GM19240 (cell line): ENCODE results near the gene FGFR3.

Experiments
- DNase-seq: peaks from one replicate; pipeline ENCODE4 v3.0.0; 2011; ENCODE audit warnings: low spot score; ENCODE audit not compliant: insufficient read length

FGFR3 gene

DNA sequence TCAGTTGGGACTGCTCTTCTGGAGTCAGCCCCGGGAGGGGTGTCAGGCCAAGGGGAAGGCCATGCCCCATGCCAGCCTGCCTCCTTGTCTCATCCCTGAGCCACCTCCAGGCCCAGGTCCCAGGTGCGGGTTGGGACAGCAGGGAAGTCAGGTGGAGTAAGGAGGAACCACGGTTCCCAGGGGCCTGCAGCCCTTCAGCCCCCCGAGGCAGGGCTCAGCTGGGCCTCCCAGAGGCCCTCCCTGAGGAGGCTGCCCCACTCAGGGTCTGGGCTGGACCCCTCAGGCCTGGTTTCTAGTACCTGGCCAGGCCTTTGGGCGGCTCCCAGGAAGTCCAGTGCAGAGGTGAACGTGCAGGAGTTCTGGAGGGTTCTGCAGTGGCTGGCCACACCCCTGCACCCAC is 23.4 kb upstream of the FGFR3 start:
- no peak for DNase-seq

DNA sequence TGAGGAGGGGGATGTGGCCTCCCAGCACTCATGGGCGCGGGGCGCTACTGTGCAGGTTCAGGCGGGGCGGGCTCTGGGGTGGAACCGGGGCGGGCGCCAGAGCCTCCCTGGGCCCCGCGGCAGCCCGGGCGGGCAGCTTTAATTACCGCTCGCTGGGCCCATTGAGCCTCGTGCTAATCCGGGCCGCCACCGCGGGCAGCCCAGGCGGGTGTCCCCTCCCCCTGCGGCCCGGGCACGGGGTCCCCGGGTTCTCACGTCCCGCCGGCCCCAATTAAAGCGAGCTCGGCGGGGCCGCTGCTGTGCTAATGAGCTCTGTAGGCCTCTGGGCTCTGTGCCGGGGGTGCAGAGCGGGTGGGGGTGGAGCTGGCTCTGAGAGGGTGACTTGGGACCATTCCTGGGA is 22.8 kb upstream of the FGFR3 start:
- DNase-seq = no peak

DNA sequence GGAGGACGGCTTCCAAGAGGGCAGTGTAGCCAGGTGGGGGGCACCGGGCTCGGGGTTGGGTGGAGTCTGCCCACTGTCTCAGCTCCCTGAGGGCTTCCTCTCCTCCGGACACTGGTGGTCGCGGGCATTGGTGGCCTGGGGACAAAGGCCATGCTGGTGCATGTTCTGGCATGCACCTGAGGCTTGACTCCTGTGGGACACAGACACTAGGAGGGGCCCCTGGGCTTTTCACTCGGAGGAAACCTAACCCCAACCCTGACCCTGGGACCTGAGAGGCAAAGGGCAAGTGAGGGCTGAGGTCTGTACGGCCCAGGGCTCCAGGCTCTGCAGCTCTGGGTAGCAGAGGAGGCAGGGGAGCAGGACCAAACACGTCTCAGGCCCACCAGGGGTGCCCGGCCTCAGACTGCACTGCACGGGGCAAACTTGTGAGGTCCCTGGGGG is 22.3 kb upstream of the FGFR3 start:
- no peak for DNase-seq

DNA sequence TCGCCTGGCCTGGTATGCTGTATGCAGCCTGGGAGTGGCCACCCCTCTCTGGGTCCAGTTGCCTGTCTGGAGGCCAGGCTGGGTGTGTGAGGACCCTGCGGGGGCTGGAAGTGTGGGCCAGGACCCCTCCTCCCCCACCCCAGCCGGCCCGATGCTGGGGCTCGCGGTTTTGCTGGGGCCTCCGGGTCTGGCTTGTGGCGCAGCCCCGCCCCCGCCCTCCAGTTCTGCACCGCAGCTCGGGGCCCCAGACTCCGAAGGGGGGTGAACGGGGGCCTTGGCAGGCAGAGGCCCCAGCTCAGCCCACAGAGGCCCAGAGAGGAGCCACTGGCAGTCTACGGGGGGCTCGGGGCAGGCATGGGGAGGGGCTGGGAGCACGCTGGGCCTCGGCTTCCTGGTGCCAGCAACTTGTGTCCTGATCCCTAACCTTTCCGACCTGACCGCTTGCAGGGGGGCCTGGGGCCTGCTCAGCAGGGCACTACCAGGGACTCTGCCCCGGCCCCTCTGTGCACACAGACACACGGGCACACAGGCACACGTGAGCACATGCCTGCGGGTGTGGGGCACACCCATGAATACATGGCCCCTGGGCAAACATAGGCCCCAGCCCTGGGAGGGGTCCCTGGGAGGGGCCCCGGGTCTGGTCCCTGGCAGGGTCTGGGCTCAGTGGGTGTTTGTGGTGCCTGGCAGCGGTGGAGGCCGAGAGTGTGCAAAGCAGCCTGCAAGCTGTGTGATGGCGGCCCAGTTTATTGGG is 21.4 kb upstream of the FGFR3 start:
- no peak for DNase-seq

DNA sequence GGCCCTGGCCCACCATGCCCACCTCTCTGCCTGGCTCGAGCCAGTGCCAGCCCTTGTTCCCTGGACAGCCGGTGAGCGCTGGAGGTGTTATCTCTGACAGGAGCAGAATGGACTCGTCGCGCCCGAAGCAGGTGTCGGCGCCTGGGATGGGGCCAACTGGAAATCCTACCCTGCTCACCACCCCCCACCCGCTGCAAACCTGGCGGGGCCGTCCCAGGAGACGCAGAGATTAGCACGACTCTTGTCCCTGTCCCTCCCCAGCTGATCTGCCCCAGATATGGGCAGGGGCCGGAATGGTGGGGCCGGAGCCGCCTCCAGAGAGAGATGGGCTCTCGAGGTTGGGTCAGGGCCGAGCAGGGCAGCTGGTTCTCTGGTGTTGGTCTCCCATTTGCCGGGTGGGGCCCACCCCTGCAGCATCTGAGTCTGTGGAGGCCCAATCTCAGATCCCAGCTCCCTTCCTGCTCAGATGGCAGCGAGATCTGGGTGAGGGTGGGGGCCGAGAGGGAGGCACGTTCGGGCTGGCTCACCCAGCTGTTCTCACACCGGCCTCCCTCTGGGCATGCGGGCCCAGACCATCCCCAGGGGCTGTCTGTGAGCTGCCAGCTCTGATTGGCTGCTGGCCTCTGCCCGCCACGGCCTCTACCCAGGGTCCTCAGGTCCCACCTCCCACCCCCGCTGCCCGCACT is 20.1 kb upstream of the FGFR3 start:
- DNase-seq = no peak

DNA sequence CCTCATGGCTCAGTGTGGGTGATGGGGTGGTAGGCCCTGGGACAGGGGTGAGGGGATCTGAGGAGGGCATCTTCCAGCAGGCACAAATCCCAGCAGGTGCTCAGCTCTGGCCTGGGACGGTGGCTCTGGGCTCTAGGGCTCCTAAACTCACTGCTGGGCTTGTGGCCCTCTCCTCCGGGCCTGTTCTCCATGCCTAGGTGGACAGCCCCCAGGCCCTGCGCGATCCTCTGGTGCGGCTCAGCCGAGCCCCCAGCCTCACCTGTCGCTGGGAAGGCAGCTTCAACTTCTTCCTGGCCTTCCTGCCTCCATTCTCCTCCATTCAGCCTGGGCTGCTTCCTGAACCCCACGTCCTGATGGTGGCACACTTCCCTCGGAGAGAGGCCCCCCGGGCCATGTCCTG is 19.3 kb upstream of the FGFR3 start:
- DNase-seq = no peak

DNA sequence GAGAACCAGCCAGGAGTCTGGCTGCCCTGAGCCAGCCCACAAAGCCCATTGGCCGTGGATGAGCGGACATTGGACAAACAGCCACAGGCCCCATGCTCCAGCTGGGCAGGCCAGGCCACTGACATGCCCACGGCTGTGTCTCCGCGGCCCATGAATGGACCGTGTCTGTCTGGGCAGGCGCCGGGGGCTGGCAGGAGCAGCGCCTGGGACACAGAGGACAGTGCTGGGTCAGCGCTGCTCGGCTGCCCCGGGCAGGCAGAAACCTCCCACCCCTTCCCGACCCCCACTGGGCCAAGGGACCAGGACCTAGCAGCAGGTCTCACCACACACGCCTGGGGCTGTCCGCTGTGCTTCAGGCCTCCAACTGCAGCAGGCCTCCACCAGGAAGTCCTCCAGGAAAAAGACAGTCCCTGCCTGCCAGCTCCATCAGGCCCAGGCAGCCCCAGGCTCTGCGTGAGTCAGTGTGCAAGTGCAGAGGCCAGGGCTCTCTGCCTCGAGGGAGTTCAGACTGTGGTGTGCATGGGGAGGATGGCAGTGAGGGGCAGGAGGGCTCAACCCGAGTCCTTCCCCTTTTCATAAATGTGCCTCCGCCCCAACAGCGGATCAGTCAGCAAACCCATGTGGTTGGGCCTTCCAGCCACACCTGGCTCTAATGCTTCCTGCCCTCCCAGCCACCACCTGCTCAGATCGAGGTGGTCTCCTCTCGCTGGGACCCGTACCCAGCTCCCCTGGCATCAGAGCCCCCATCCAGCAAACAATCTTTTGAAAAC is 17.2 kb upstream of the FGFR3 start:
- no peak for DNase-seq

DNA sequence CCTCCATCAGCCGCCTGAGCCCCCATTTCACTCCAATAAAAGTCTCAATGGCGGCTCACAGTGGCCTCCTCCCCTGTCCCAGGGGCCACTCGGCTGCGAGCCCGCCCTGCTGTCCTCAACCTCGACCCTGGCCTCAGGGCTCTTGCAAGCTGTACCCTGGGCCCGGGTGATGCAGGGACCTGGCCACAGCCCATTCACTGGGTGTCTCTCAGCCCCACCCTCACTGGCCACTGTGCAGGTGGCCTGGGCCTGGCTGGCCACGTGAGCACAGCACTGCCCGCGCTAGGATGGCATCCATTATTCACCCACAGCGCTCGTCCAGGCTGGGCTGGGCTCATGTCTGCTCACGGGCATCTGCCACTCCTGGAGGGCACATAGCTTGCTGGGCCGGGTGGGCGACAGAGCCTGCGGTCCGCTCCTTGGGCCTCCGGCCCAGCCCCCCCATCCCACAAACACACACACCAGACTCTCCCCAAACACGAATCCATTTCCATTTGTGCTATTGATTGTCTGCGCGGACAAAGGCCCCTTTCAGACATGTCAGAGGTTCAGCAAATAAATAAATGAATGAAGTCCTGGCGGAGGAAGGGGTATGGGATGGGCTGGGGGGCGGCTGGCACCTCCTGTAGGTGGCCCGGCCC is 16.5 kb upstream of the FGFR3 start:
- no peak for DNase-seq

DNA sequence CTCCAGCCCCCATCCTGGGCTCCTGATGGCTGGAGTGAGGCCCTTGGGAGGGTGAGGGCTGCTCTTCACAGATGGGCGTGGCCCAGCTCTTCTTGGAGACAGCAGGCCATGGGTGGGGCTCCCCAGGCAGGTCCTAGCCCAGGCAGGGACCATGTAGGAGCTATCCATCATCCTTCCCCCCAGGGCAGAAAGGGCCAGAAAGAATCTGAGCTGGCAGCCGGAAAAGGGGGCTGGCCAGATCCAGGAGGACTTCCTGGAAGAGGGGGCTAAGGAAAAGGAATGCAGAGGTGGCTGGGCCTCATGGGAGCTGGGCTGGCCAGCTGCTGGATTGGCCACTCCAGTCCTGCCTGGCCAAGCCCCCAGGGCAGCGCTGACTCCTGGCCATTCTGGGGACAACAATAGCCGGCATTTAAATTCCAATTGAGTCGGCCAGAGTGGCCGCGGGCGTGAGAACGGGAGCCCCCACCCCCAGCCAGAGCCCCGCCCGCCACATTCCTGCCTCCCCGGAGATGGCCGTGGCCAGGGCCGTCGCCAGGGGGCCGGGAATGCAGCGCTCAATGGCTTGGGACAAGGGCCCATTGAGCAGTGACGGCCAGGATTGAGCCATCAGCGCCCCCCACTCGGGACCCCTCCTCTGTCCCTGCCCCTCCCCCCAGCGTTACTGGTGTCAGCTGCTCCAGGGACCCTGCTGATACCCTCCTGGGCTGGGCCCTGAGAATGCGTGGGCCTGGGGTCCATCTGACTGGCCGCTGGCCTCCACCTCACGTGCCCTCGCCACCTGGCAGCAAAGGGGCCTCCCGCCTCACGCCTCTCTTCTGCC is 15.1 kb upstream of the FGFR3 start:
- no peak for DNase-seq

DNA sequence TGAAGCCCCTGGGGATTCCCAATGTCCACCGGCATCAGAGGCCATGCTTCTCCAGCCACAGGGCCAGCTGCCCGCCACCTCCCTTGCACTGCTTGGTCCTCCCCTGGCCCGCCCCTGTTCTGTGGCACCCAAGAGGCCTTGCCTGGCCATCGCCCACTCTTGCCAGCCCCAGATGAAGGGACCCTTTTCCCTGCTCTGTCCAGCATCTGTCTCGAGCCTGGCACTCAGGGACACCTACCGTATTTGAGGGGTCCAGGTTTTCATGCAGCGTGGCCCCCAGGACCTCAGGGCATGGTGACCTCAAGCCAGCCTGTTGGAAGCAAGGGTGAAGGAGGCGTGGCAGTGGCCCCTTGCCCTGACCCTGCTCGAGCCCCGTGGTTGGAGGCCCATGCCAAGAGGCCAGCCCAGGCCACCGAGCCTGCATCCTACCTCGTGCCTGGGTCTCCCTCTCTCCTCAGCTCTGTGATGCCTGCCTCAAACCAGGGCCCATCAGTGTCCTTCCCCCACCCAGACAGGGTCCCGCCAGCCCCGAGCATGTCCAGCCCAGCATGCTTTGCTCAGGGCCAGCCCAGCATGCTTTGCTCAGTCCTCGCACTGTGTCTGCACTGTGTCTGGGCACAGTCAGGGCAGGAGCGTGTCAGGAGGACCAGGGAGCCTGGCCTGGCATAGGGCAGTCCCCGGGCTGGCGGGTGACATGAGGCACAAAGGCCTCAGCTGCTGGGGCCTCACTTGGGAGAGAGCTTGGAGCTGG is 14.3 kb upstream of the FGFR3 start:
- no peak for DNase-seq

DNA sequence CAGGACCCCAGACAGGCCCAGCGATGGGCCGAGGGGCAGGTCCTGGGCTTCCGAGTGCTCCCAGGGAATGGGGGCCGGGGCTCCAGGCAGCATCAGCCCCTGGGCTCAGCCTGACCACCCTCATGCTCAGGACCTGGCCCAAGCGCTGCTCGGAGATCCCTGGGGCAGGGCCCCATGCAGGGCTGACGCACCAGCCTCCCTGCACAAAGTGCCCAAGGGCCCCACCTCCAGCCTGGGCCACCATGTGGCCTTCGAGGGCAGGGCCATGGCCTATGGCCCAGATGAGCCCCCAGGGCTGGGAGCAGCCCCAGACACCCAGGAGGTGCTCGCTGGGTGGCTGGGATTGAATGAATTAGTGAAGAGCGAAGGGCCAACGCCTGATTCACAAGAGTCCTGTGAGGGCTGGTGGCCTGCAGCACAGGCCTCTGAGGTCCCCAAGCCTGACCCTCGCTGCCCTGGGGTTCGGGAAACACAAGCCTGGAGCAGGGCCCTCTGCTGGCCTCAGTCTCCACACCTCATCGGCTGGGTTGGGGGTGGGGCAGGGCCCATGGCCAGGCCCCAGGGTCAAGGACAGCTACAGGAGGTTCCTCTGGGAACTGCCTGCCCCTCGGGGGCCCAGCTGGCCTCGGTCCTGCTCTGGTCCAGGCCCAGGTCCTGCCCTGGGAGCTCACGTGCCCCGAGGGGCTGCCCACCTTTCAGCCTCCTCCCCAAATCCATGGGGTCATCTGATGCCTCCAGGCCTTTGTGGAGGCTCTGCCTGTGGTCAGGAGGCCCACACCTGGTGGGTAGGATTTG is 13.3 kb upstream of the FGFR3 start:
- DNase-seq = no peak

DNA sequence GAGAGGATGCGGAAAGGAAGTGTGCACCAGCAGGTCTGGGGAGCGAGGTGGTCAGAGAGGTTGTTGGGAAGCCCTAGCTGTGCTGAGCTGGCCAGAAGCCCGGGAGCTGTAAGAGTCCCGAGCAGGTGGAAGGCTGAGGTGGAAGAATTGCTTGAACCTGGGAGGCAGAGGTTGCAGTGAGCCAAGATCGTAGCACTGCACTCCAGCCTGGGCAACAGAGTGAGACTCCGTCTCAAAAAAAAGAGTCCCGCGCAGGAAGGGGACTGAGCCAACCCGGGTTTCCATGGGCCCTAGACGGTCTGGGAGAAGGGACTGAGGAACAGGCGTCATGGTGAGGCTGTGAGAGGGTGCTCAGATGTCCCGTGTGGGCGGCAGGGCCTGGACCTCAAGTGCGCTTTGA is 12.7 kb upstream of the FGFR3 start:
- DNase-seq = no peak

DNA sequence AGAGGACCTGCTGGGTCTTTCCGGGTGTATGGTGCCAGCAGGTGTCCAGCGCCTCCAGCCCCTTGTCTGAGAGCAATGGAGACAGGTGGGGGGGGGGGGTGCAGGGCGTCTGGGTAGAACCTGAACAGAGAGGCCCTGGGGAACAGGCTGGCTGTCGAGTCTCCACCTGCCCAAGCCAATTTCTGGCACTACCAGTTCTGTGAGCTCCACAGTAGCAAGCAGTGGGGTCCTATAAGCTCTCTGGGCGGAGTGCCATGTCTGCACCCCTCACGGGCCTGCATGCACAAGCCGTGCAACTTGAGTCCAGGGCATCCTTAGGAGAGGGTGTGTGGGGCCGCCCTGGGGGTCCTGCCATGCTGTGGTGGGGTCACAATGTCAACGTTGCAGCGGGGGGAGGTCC is 10.1 kb upstream of the FGFR3 start:
- no peak for DNase-seq

DNA sequence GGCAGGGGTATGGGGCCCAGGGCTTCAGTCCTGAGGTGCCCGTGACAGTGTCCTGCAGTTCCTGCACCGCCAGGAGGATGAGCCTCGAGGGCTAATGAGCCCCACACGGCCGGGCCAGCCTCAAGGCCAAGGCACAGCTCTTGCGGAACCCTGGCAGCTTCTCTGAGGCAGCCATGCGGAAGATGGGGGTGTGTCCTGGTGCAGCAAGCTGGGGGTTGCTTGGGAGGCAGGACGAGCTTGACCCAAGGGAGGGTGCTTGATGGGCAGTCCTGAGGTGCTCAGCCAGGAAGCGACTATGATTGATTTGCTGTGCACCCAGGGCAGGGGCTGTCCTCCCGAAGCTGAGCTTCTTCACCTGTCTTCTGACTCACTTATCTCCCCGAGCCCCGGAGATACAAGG is 9.1 kb upstream of the FGFR3 start:
- DNase-seq = no peak

DNA sequence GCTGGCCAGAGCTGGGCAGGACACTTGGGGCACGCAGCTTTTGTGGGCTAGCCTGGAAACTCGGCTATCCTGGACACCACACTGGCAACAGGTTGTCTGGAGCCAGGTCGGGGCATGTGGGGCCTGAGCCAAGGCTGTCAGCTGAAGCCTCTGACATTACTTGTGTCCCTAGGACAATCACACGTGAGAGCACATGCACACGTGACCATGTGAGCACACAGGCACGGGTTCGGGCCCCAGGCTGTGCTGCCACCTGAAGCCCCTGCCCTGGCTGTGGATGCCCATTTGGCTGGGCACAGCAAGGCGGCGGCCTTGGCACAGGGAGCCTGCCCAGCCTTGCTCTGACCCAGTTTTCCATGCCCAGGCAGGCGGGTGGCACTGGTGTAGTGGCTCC is 8.7 kb upstream of the FGFR3 start:
- DNase-seq = no peak

DNA sequence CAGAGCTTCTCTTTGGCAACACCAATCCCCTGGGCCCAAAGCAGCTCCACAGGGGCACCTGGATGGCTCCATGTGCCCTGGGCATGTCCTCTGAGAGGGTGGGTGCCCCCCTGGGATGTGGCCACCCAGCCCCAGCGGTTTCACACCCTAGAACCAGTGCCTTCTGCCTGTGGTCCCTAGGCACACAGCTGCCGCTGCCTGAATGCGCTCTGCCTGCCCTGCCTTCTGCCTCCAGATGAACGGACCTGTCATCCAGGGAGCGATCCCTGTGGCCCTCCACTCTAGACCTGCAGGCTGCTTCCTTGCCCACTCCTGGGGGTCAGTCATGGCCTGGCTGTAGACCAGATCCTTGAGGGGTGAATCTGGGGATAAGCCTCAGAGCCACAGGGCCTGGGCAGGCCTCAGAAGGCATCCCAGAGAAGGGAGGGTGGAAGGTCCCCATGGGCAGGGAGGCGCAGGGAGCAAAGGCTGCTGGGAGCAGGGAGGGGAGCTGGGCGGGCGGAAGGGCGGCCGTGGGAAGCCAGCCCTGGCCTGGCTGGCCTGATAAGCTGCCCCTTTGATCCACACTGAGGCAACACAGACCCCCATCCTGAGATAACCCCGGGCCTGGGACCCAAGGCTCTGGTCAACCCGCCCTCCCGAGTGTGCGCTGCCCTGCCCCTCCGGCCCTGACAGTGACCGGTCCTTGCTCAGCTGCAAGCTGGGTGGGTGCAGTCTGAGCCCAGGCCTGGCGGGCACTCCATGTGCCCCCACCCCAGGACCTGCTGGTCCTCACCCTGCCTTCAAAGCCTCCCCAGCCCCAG is 8.1 kb upstream of the FGFR3 start:
- no peak for DNase-seq

DNA sequence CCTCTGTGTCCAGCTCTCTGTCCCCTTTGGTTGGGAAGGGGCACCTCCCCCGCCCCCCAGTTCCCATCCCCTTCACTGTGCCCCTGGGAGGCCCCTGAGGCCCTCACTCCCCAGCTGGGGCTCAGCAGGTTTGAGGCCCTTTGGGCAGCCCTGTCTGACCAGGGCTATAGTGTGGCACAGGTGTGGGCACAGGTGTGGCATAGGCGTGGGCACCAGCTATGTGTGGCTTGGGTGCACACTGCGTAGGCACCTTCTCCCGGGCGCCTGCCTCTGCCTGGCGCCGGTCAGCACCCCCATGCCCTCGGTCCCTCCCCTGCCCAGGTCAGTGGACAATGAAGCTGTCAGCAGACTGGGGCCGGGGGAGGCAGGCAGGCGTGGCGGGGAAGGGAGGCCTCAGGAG is 7.5 kb upstream of the FGFR3 start:
- no peak for DNase-seq

DNA sequence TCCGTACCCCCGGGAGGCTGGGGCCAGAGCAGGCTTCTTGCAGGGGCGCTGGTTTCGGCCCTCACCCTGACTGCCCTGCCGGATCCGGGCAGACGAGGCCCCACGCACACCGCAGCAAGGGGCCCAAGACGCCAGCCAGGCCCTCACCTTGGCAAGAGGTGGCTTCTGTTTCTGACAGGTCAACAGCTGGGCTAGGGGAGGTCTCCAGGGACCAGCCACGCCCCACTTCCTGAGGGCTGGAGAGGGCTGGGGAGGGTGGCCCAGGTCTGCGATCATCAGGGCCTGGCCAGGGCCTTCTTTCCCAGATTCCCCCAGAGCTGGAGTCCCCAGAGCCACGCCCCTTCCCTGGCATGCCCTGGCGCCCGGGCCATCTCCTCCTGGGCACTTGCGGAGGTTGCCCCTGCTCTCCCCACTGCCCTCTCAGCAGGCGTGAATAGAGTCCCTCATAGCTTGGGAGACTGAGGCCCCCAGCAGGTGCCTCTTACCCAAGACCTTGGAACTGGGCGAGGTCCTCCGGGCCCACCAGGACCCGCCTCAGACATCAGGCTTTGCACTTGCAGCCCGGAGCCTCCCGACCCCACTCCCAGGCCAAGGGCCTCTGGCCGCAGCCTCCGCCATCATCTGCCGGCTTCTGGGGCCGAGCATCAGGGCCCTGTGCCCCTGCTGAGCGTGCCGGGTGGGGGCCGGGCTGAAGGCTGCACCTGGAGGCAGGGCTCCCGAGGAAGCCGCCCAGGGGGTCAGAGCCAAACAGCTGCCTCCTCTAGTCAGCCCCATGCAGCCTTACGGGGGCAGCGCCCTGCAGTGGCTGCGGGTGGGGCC is 6.3 kb upstream of the FGFR3 start:
- no peak for DNase-seq
